DOHH2 (cell line): ENCODE data around the gene CANT1.

Experiments
- H3F3A ChIP-seq: fragments of 200-600 bp; sonication (generic), shearing (Covaris generic); 2 replicates; pipeline ENCODE4 v1.6.0; 2016; ENCODE audit warnings: antibody characterized with exemption, mild to moderate bottlenecking; ENCODE audit not compliant: control insufficient read depth, insufficient read depth
- H3K27ac ChIP-seq: fragments of 200-600 bp; sonication (generic); 2 replicates; pipeline ENCODE4 v1.5.1; 2014; ENCODE audit warnings: low read depth, mild to moderate bottlenecking, low read length, moderate library complexity
- H3K27me3 ChIP-seq: fragments of 200-600 bp; sonication (generic); 2 replicates; pipeline ENCODE4 v1.6.1; 2014; ENCODE audit warnings: mild to moderate bottlenecking, low read length, mixed read lengths; ENCODE audit not compliant: control insufficient read depth
- H3K36me3 ChIP-seq: fragments of 200-600 bp; sonication (generic); 2 replicates; pipeline ENCODE4 v1.6.1; 2014; ENCODE audit warnings: mild to moderate bottlenecking, low read length, moderate library complexity, mixed read lengths; ENCODE audit not compliant: control insufficient read depth
- H3K4me1 ChIP-seq: fragments of 200-600 bp; sonication (generic); 2 replicates; pipeline ENCODE4 v1.6.1; 2014; ENCODE audit warnings: mild to moderate bottlenecking, low read length, mixed read lengths; ENCODE audit not compliant: control insufficient read depth
- H3K4me2 ChIP-seq: fragments of 200-600 bp; sonication (generic); 2 replicates; pipeline ENCODE4 v1.6.0; 2014; ENCODE audit warnings: mild to moderate bottlenecking, low read length, moderate library complexity
- H3K4me3 ChIP-seq: fragments of 200-600 bp; sonication (generic); 2 replicates; pipeline ENCODE4 v1.5.1; 2014; ENCODE audit warnings: mild to moderate bottlenecking, low read length, mixed read lengths
- H3K79me2 ChIP-seq: fragments of 200-600 bp; sonication (generic); 2 replicates; pipeline ENCODE4 v1.6.1; 2014; ENCODE audit warnings: mild to moderate bottlenecking, low read length, mixed read lengths; ENCODE audit not compliant: control insufficient read depth
- H3K9me2 ChIP-seq: fragments of 200-600 bp; sonication (generic); replicated peaks from 2 replicates; pipeline ENCODE4 v1.6.1; 2014; ENCODE audit warnings: mild to moderate bottlenecking, low read length, mixed read lengths; ENCODE audit not compliant: control insufficient read depth
- H3K9me3 ChIP-seq: fragments of 200-600 bp; sonication (generic); 2 replicates; pipeline ENCODE4 v1.6.1; 2014; ENCODE audit warnings: antibody characterized with exemption, low read length, mixed read lengths; ENCODE audit not compliant: control insufficient read depth, insufficient read depth
- H4K20me1 ChIP-seq: fragments of 200-600 bp; sonication (generic); 2 replicates; pipeline ENCODE4 v1.6.0; 2014; ENCODE audit warnings: low read depth, mild to moderate bottlenecking, antibody characterized with exemption, low read length, moderate library complexity; ENCODE audit not compliant: control insufficient read depth, insufficient read depth
- CTCF ChIP-seq: fragments of 200-600 bp; sonication (generic); IDR thresholded peaks from one replicate; pipeline ENCODE4 v1.5.1; 2014; ENCODE audit warnings: antibody characterized with exemption, mild to moderate bottlenecking, low read depth, low read length; ENCODE audit not compliant: poor library complexity, severe bottlenecking
- EZH2phosphoT487 ChIP-seq: fragments of 200-600 bp; sonication (generic); IDR thresholded peaks from 2 replicates; pipeline ENCODE4 v1.6.1; 2017; ENCODE audit warnings: borderline replicate concordance, mild to moderate bottlenecking, antibody characterized with exemption, low read length, moderate library complexity, mixed read lengths

CANT1 gene

GRCh38 chr17:78969865-78970264 is 39.7 kb downstream of the CANT1 start:
- TF ChIP-seq CTCF: no peak
- TF ChIP-seq EZH2phosphoT487: no peak
- Histone ChIP-seq H3K4me1 (peaks cover 21% of the 10 kb centered on the region), H3K9me3 (no peaks in the 10 kb centered on the region), H3K27me3 (no peaks in the 10 kb centered on the region), H3K27ac (no peak overlapping the region), H3K4me3 (no peak overlapping the region), H3F3A (no peaks in the 10 kb centered on the region), H3K9me2 (no peaks in the 10 kb centered on the region), H3K36me3 (no peaks in the 10 kb centered on the region), H4K20me1 (0 out of 2 replicates have a peak, but pooled peaks cover 6% of the 10 kb centered on the region), H3K4me2 (no peak overlapping the region), H3K79me2 (no peaks in the 10 kb centered on the region)

GRCh38 chr17:78967782-78968362 is 41.7 kb downstream of the CANT1 start:
- Histone ChIP-seq H3K27ac (no peak overlapping the region), H3K36me3 (no peaks in the 10 kb centered on the region), H4K20me1 (0 out of 2 replicates have a peak, but pooled peaks cover 4% of the 10 kb centered on the region), H3K9me3 (no peaks in the 10 kb centered on the region), H3K4me1 (peaks cover 25% of the 10 kb centered on the region), H3K4me3 (no peak overlapping the region), H3F3A (no peaks in the 10 kb centered on the region), H3K9me2 (no peaks in the 10 kb centered on the region), H3K79me2 (no peaks in the 10 kb centered on the region), H3K27me3 (no peaks in the 10 kb centered on the region), H3K4me2 (no peak overlapping the region)
- TF ChIP-seq CTCF (no peak), EZH2phosphoT487 (no peak)

- H3K9me2 ChIP-seq: no peaks in the 10 kb centered on the region
- no peak overlapping the region for H3K4me2 ChIP-seq
- no peak overlapping the region for H3K27ac ChIP-seq
- peaks cover 29% of the 10 kb centered on the region for H3K4me1 ChIP-seq
- no peaks in the 10 kb centered on the region for H3K79me2 ChIP-seq
- H3K9me3 ChIP-seq: no peaks in the 10 kb centered on the region
- H3K4me3 ChIP-seq: no peak overlapping the region
- 0 out of 2 replicates have a peak, but pooled peaks cover 4% of the 10 kb centered on the region for H4K20me1 ChIP-seq
- H3F3A ChIP-seq: no peaks in the 10 kb centered on the region
- no peaks in the 10 kb centered on the region for H3K36me3 ChIP-seq
- H3K27me3 ChIP-seq: no peaks in the 10 kb centered on the region
- no peak for TF ChIP-seq EZH2phosphoT487
- no peak for TF ChIP-seq CTCF
These were observed 42.5 kb downstream of the CANT1 start for GRCh38 chr17:78966910-78967600.
